Measurements from ENCODE around the gene ATP10A.

The ATP10A gene

DNA sequence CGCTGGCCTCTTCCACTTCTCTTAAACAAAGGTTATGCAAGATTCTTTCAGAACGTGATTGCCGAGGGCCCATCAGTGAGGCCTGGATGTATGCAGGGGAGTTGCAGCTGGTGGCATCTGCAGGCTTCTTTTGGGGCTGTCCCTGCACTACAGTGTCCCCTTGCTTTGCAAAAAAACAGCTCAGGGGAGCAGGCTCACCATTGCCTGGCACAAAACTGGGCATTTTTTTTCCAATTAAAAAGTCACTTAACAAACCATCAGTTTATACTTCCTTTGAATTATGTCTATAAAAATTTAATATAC, 148.6 kb downstream of the ATP10A start:
- Mint-ChIP-seq H3K36me3 (peaks cover 19% of the 10 kb centered on the region), H3K27me3 (no peaks in the 10 kb centered on the region), H3K4me3 (no peak overlapping the region), H3K27ac (peak overlapping the region; percentile 29), H3K4me1 (no peaks in the 10 kb centered on the region), H3K9me3 (no peaks in the 10 kb centered on the region)
- no peak for DNase-seq
- CTCF ChIA-PET = no interaction called here

DNA sequence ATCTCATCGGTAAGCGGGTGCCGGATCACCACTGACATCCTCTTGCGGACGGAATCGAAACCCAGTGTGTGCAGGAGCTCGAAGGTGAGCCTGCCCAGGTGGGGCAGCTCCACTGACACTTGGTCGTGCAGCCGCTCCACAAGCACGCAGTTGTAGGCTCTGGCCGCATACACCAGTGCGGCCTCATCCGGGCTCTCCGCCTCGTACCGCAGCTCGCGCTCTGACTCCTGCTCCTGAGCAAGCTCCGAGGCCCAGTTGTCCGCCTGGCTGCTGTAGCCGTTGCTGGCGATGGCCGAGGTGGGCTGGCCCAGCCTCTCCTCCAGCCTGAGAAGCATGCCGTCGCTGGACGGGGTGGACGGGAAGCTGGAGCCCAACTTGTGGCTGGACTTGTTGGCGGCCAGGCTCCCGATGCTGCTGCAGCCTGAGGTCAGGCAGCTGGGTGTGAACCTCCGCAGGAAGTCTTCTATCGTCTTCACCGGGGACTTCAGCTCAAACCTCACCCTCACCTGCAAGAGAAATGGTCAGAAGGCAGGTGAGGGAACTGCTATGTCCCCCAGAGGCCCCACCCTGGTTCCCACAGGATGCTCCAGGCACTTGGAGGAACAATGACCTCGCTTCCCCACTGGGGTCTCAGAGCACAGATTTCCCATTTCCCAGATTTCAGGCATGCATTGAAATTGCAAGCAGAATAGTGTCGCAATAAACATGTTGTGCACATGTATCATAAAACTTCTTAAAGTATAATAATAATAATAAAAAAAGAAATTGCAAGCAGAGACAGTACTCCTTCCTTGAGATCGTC, 149.2 kb downstream of the ATP10A start:
- H3K9me3 Mint-ChIP-seq = no peaks in the 10 kb centered on the region
- CTCF ChIA-PET = no interaction called here
- H3K4me1 Mint-ChIP-seq = no peaks in the 10 kb centered on the region
- H3K27ac Mint-ChIP-seq = no peak overlapping the region
- peaks cover 17% of the 10 kb centered on the region for H3K36me3 Mint-ChIP-seq
- H3K27me3 Mint-ChIP-seq = no peaks in the 10 kb centered on the region
- DNase-seq = no peak
- H3K4me3 Mint-ChIP-seq = no peak overlapping the region

DNA sequence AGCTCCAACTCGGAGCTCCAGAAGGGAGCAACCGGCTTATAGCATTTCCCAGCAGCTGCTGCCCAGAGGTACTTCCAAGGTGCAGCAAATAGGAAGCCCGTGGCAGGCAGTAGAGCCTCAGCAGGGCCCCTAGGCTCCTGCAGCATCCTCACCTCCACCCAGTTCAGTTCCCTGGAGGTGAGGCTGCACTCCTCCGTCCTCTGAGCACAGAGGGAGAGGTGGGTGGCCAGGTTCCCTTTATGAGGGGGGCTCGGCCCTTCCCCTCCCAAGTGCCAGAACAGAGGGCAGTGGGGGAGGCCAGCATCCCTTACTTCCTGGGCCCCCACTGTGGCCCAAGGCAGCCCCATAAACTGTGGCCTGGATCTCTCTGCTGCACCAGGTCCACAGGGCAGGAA, 150.2 kb downstream of the ATP10A start:
- Mint-ChIP-seq H3K27me3 (no peaks in the 10 kb centered on the region), H3K27ac (no peak overlapping the region), H3K4me3 (no peak overlapping the region), H3K36me3 (peaks cover 13% of the 10 kb centered on the region), H3K4me1 (no peaks in the 10 kb centered on the region), H3K9me3 (no peaks in the 10 kb centered on the region)
- CTCF ChIA-PET = no interaction called here
- DNase-seq = no peak

DNA sequence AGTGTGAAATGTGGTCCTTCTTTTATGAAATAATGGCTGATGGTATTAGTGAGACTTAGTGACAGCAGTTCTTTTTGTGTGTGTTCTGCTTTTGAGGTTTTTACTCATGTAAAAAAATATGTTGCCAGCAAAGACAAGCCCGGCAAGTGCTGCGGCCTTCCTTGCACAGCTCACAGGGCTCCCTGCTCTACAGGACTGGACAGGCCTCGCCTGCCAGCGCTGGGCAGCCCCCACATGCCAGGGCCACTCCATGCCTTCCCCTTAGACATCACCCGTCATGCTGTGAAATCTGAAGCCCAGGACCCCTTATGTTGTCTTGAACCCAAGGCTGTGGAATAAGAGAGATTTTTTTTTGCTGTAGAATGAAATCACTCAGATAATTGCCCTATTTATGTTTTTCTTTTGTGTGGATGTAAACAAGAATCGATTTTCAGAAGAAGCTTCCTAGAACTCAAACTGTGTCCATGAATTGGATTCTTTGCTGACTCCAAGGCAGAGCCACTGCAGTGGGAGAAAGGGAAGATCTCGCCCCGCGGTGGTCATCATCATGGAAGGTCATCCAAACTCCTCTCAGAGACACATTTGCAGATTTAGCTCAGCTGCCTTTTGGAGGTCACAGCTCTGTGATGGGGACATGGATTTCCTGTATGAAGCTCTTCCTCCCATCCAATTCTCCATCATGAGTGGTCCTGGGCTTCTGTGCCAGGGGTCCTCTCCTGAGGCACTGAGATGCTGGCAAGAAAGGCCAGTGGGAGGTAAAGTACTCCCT, 150.8 kb downstream of the ATP10A start:
- H3K4me1 Mint-ChIP-seq = no peaks in the 10 kb centered on the region
- no peaks in the 10 kb centered on the region for H3K27me3 Mint-ChIP-seq
- no peaks in the 10 kb centered on the region for H3K9me3 Mint-ChIP-seq
- no peak overlapping the region for H3K4me3 Mint-ChIP-seq
- no peak overlapping the region for H3K27ac Mint-ChIP-seq
- CTCF ChIA-PET = no interaction called here
- H3K36me3 Mint-ChIP-seq = peaks cover 13% of the 10 kb centered on the region
- no peak for DNase-seq

DNA sequence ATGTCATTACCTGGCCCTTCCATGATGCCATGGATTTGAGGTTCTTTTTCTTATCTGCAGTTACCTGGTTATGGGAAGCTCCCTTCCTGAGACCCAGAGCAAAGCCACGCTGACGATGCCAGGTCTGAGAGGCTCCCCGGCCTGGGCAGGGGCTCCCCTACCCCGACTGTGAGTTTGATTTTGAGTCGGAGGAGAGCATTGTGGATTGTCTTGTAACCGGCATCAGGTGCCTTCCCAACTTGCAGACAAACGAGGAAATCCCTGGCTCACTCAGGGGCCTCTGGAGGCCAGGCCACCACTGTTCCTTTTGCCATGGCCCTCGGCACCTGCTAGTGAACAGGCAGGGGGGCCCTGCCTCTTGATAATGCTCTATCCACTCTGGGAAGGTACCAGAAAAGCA, 151.4 kb downstream of the ATP10A start:
- H3K9me3 Mint-ChIP-seq = no peaks in the 10 kb centered on the region
- peaks cover 13% of the 10 kb centered on the region for H3K36me3 Mint-ChIP-seq
- no peaks in the 10 kb centered on the region for H3K4me1 Mint-ChIP-seq
- CTCF ChIA-PET = no interaction called here
- no peak overlapping the region for H3K4me3 Mint-ChIP-seq
- DNase-seq = no peak
- H3K27me3 Mint-ChIP-seq = no peaks in the 10 kb centered on the region
- no peak overlapping the region for H3K27ac Mint-ChIP-seq

DNA sequence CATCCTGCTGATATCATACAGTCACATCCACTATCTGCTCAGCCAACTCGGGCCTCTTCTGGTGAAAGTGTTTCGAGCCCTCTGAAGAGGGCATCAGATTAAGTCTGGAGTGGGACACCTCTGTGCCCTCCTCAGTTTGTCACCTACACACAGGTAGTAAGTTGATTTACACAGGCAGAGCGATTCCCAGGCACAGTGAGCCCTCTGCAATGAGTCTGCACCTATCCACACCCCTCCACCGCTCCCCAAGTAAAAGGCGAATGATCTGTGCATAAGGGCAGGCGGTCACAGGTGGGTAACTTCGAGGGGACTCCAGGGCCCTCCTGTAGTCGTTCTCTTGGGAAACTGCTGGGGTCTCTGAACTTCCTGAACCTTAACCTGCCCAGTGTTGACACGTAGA, 152.0 kb downstream of the ATP10A start:
- no peak overlapping the region for H3K4me3 Mint-ChIP-seq
- H3K36me3 Mint-ChIP-seq = peaks cover 13% of the 10 kb centered on the region
- H3K27me3 Mint-ChIP-seq = no peaks in the 10 kb centered on the region
- DNase-seq = no peak
- no peak overlapping the region for H3K27ac Mint-ChIP-seq
- no peaks in the 10 kb centered on the region for H3K9me3 Mint-ChIP-seq
- H3K4me1 Mint-ChIP-seq = no peaks in the 10 kb centered on the region
- CTCF ChIA-PET = interaction anchor here (1.1 to 1.4 kb wide), 3 partner anchors 11 to 34 kb away, joined by 3 to 7 read pairs (median 3); no protein-coding TSS in a partner anchor

DNA sequence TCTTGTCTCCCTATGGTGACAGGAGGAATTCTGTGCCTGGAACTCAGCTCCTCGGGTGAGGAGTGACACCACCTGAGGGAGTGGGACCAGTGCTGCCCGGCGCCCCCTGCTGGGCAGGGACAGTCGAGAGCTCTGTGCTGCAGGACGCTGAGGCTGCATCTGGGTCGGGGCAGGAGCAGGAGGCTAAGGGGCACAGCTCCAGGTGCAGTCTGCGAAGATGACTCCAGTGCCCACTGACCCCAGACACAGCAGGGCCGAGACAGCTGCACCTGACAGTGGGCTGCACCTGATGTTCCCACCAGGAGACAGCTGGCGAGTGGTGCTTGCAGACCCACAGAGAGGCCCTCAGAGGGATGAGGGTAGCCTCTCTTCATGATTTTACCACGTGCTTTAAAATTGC, 152.9 kb downstream of the ATP10A start:
- peak; percentile 57 for DNase-seq
- H3K27me3 Mint-ChIP-seq = no peaks in the 10 kb centered on the region
- no peak overlapping the region for H3K4me3 Mint-ChIP-seq
- no peak overlapping the region for H3K27ac Mint-ChIP-seq
- no peaks in the 10 kb centered on the region for H3K9me3 Mint-ChIP-seq
- H3K36me3 Mint-ChIP-seq = peaks cover 13% of the 10 kb centered on the region
- no peaks in the 10 kb centered on the region for H3K4me1 Mint-ChIP-seq
- CTCF ChIA-PET = interaction anchor here (0.6 to 1.4 kb wide), 14 partner anchors 9 to 224 kb away, joined by 3 to 7 read pairs (median 3); no protein-coding TSS in a partner anchor

DNA sequence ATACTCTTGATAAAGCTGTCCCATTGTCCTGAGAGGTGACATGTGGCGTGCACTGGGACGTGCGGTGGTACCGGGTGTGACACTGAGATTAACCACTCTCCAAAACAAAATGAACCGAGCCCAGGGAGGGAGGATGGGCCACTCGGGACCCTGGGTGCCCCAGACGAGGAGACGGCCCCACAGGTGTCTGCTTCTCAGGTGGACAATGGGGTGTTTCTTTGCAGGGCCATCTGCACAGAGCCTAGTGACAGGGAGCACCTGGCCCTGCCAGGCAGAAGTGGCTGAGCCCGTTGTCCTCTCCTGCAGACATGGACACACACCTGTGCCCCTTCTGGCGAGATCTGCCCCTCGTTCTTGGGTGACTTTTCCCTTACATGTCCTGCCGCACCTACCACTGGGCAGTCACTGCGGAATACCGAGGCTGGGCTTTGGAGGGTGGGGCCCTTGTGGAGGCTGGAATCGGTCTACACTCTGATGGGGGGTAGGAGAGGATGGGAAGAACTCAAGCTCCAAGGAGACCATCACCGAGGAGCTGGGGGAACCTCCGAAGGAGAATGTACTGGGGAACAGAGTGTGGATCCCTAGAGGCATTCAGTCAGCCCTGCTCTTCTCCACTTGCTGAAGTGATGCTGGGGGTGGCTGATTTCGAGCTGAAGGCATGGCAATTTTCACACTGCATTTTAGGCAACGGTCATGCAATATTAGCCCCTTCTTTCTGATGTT, 153.5 kb downstream of the ATP10A start:
- H3K27me3 Mint-ChIP-seq = no peaks in the 10 kb centered on the region
- H3K4me3 Mint-ChIP-seq = no peak overlapping the region
- H3K27ac Mint-ChIP-seq = no peak overlapping the region

DNA sequence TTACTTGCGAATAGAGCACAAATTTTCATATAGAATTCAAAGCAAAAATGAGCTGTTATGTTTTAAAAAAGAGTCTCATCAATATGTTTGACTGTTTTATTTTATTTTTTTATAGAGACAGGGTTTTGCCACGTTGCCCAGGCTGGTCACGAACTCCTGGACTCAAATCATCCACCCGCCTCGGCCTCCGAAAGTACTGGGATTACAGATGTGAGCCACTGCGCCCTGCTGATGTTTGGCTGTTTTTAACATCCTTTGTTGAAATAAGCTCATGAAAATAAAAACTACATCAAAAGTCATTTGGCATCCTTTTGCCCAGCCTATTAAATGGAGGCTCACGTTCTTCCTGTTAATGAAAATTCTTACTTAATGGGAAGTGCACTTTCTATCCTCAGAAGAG, 154.7 kb downstream of the ATP10A start:
- H3K9me3 Mint-ChIP-seq = no peaks in the 10 kb centered on the region
- no peak for DNase-seq
- H3K36me3 Mint-ChIP-seq = peaks cover 13% of the 10 kb centered on the region
- H3K4me1 Mint-ChIP-seq = no peaks in the 10 kb centered on the region
- no peak overlapping the region for H3K4me3 Mint-ChIP-seq
- no peaks in the 10 kb centered on the region for H3K27me3 Mint-ChIP-seq
- CTCF ChIA-PET = no interaction called here
- H3K27ac Mint-ChIP-seq = no peak overlapping the region

More for the DNA sequence above, 153.5 kb downstream of the ATP10A start:
- Mint-ChIP-seq H3K4me1 (no peaks in the 10 kb centered on the region), H3K36me3 (peaks cover 15% of the 10 kb centered on the region), H3K9me3 (no peaks in the 10 kb centered on the region)
- no peak for DNase-seq
- CTCF ChIA-PET = interaction anchor here (0.6 to 1.4 kb wide), 13 partner anchors 9 to 225 kb away, joined by 3 to 7 read pairs (median 3); no protein-coding TSS in a partner anchor

DNA sequence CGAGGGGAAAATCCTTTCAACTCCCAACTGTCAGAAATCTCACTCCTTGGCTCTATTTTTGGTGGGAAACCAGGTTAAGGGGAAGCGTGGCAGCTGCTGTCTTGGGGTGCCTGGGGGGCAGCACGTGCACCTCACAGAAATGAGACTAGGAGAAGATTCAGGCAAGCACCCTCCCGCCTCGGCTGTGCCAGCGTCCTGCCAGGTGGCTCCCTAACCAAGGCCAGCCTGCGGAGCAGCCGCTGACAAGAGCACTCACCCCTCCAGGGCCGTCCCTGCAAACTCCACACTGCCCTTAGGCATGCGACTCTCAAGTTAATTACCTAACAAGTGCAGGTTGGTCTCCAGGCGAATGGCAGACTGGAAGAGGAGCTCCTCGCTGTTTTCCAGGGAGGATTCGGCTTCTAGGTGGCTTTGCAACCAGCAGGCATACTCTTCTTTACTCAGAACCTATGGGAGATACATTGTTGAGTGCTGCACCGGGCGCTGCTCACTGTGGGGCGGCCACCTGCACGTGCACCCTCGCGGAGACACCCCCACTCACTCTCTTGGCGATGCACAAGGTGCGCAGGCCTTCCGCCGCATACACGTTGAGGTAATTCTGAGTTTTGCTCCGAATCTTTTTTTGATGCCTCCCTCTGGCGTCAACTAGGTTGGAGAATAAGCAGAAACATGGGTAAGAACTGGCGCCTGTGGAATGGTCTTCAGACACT, 155.3 kb downstream of the ATP10A start:
- Mint-ChIP-seq H3K4me3 (no peak overlapping the region), H3K9me3 (no peaks in the 10 kb centered on the region), H3K36me3 (peaks cover 11% of the 10 kb centered on the region), H3K27me3 (no peaks in the 10 kb centered on the region), H3K27ac (no peak overlapping the region), H3K4me1 (no peaks in the 10 kb centered on the region)
- CTCF ChIA-PET = no interaction called here
- DNase-seq = no peak

DNA sequence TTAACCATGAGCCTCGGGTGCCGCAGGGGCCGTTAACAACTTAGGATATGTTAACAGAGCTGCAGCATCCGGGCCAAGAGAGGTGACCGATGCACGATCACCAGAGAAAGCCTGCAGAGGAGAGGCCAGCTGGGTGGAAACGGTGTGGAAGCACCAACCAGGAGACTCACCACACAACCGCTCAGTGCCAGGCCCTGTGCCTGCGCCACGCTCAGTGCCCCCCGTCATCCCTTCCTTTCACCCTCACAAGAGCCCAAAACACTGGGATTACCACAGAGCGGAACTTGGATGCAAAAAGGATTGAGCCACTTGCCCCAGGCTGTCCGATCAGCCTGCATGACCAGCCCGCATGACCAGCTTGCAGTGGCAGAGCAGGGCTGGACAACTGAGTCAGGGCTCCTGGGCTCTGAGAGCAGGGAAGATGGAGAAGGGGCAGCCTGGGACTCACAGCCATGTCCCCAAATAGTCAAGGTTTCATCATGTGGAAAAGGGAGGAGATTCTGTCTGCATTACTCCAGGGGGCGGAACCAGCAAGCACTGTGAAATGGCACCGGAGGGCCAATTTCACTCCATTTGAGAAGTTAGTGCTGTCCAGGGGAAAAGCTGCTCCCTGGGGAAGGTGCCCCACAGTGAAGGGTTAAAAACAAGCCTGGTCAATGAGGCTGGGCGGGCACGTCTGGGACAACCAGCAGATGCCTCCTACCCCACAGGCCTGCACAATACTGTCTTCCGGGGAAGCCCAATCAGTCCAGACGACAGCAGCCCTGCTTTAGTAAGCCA, 156.8 kb downstream of the ATP10A start:
- Mint-ChIP-seq H3K36me3 (peaks cover 10% of the 10 kb centered on the region), H3K27ac (no peak overlapping the region), H3K27me3 (no peaks in the 10 kb centered on the region), H3K4me3 (no peak overlapping the region), H3K9me3 (no peaks in the 10 kb centered on the region), H3K4me1 (no peaks in the 10 kb centered on the region)
- DNase-seq = no peak
- CTCF ChIA-PET = no interaction called here

DNA sequence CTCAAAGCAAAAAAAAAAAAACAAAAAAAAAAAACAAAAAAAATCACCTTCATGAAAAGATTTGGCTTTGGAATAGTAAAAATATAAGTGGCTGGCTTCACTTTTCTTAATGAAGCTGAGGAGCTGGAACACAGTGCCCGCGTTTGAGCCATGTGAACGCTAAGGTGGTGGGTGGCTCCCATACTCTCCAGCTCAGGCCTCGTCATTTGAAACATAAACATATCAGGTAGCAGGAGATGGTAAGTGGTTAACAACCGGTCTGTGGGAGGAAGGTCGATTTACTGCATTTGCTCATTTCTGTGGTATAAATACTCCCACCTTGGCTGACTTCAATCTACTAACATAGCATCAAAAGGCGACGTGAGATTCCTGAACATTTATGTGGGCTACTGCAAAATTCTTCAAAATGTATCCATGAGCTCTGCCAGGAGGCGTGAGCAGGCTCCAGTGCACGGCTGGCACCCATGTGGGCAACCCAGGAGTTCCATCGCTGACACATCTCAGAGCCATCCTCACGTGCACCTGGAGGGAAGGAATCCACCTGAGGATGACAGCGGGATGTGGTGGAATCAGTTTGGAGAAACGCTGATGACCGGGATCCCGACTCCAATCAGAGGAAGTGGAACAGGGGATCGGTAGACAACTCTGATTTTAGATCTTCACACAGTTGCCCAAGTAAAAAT, 157.6 kb downstream of the ATP10A start:
- Mint-ChIP-seq H3K36me3 (peaks cover 13% of the 10 kb centered on the region), H3K27ac (no peak overlapping the region), H3K27me3 (no peaks in the 10 kb centered on the region), H3K4me1 (no peaks in the 10 kb centered on the region), H3K9me3 (no peaks in the 10 kb centered on the region), H3K4me3 (no peak overlapping the region)
- CTCF ChIA-PET = no interaction called here
- DNase-seq = no peak

DNA sequence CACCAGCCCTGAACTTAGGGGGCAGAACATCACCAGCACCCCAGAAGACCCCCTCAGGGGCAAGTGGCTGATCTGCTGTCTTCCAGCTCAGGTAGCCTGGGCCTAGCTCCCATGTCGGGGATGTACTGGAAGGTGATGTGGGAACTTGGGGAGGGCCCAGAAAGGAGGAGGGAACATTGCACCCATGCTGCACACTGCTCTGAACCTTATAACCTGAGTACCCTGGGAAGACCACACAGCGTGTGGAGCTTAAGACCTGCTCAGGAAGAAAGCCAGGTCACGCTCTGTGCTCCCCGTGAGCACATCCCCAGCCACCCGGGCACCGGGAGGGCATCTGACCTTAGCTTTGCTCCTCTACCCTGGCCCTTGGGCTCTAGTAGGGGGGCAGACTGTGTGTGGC, 159.4 kb downstream of the ATP10A start:
- Mint-ChIP-seq H3K27me3 (no peaks in the 10 kb centered on the region), H3K9me3 (no peaks in the 10 kb centered on the region), H3K27ac (no peak overlapping the region), H3K36me3 (peaks cover 19% of the 10 kb centered on the region), H3K4me1 (no peaks in the 10 kb centered on the region), H3K4me3 (no peak overlapping the region)
- CTCF ChIA-PET = interaction anchor here (2.3 kb wide), 1 partner anchor 230 kb away, joined by 6 read pairs; no protein-coding TSS in a partner anchor
- no peak for DNase-seq
